ENCODE results near the gene NIM1K. TPM values are rescaled to one million over a fixed set of nuclear protein-coding genes. Genes with fewer than 3 reads are reported as not detected.
A peak's percentile ranks its signal among the peaks of the same experiment; 100 is the strongest.

Gene NIM1K
- total RNA-seq, 1 donor from 2014 or later, result 6.0 TPM

GRCh38 chr5:43208658-43209057, 16.6 kb downstream of the NIM1K start:
- no peaks in the 10 kb centered on the region for H3K36me3 ChIP-seq
- H3K9me3 ChIP-seq, result no peaks in the 10 kb centered on the region
- H3K27me3 ChIP-seq, result no peaks in the 10 kb centered on the region
- intact Hi-C loops (cut with DNase I), result no loop called here
- TF ChIP-seq CTCF (IDR thresholded peaks at IDR 0.05), result no peak
- no peaks in the 10 kb centered on the region for H3K4me1 ChIP-seq
- ATAC-seq (peak; percentile 68), DNase-seq (no peak)
- no peak overlapping the region for H3K4me3 ChIP-seq
- no peak overlapping the region for H3K27ac ChIP-seq

GRCh38 chr5:43209060-43209459, 17.0 kb downstream of the NIM1K start:
- no peak overlapping the region for H3K4me3 ChIP-seq
- no peak for TF ChIP-seq CTCF (IDR thresholded peaks at IDR 0.05)
- H3K36me3 ChIP-seq, result no peaks in the 10 kb centered on the region
- no peaks in the 10 kb centered on the region for H3K9me3 ChIP-seq
- ATAC-seq (no peak), DNase-seq (no peak)
- H3K27ac ChIP-seq, result no peak overlapping the region
- intact Hi-C loops (cut with DNase I), result no loop called here
- no peaks in the 10 kb centered on the region for H3K27me3 ChIP-seq
- H3K4me1 ChIP-seq, result no peaks in the 10 kb centered on the region

GRCh38 chr5:43209833-43210232, 17.8 kb downstream of the NIM1K start:
- Histone ChIP-seq H3K27me3 (no peaks in the 10 kb centered on the region), H3K9me3 (no peaks in the 10 kb centered on the region), H3K36me3 (no peaks in the 10 kb centered on the region), H3K27ac (no peak overlapping the region), H3K4me1 (no peaks in the 10 kb centered on the region), H3K4me3 (no peak overlapping the region)
- TF ChIP-seq CTCF (IDR thresholded peaks at IDR 0.05), result no peak
- ATAC-seq (no peak), DNase-seq (no peak)
- intact Hi-C loops (cut with DNase I), result no loop called here

GRCh38 chr5:43210570-43210969, 18.5 kb downstream of the NIM1K start:
- Histone ChIP-seq H3K9me3 (no peaks in the 10 kb centered on the region), H3K27ac (no peak overlapping the region), H3K36me3 (no peaks in the 10 kb centered on the region), H3K4me3 (no peak overlapping the region), H3K27me3 (no peaks in the 10 kb centered on the region), H3K4me1 (no peaks in the 10 kb centered on the region)
- no peak for TF ChIP-seq CTCF (IDR thresholded peaks at IDR 0.05)
- no peak for ATAC-seq
- intact Hi-C loops (cut with DNase I), result no loop called here
- no peak for DNase-seq

GRCh38 chr5:43213951-43214350, 21.9 kb downstream of the NIM1K start:
- no peaks in the 10 kb centered on the region for H3K27me3 ChIP-seq
- DNase-seq (no peak), ATAC-seq (no peak)
- no peaks in the 10 kb centered on the region for H3K4me1 ChIP-seq
- no peak overlapping the region for H3K27ac ChIP-seq
- intact Hi-C loops (cut with DNase I), result no loop called here
- TF ChIP-seq CTCF (IDR thresholded peaks at IDR 0.05), result no peak
- H3K9me3 ChIP-seq, result no peaks in the 10 kb centered on the region
- H3K36me3 ChIP-seq, result no peaks in the 10 kb centered on the region
- no peak overlapping the region for H3K4me3 ChIP-seq

- peak overlapping the region; percentile 20 for H3K27ac ChIP-seq
- H3K4me3 ChIP-seq, result no peak overlapping the region
- H3K36me3 ChIP-seq, result no peaks in the 10 kb centered on the region
- H3K9me3 ChIP-seq, result no peaks in the 10 kb centered on the region
- ATAC-seq (peak; percentile 92), DNase-seq (peak; percentile 80)
- no peak for TF ChIP-seq CTCF (IDR thresholded peaks at IDR 0.05)
- no peaks in the 10 kb centered on the region for H3K4me1 ChIP-seq
- H3K27me3 ChIP-seq, result no peaks in the 10 kb centered on the region
- intact Hi-C loops (cut with DNase I), result no loop called here
These were observed 23.1 kb downstream of the NIM1K start for GRCh38 chr5:43215073-43215631.
